Right lobe of liver (tissue), 6 donors: ENCODE data around the gene DPY19L1. TPM values are rescaled to one million over a fixed set of nuclear protein-coding genes. Genes with fewer than 3 reads are reported as not detected.

Experiments
- ATAC-seq, 4 donors: fragments of 200-7000 bp; cut with Tn5 transposase; one replicate each; pipeline ENCODE4 v1.9.1; 2020; ENCODE audit warnings: mild to moderate bottlenecking in 4 of 4, moderate library complexity in 4 of 4
- DNase-seq, 3 donors: peaks; one replicate each; pipeline ENCODE4 v3.0.0-alpha.2; 2020
- H3K27ac ChIP-seq, 3 donors: fragments of 200-600 bp; one replicate each; pipeline ENCODE4 v1.8.0; 2022
- H3K27me3 ChIP-seq, 2 donors: fragments of 200-600 bp; one replicate each; pipeline ENCODE4 v1.8.0; 2022
- H3K36me3 ChIP-seq, 4 donors: fragments of 200-600 bp; sonication (generic) in 1 of 4; one replicate each; pipeline versions ENCODE4 v1.5.1 to v1.8.0; 2017 to 2022; ENCODE audit warnings: control low read depth in 1 of 4
- H3K4me1 ChIP-seq, 4 donors: fragments of 200-600 bp; sonication (generic) in 1 of 4; one replicate each; pipeline versions ENCODE4 v1.5.1 to v1.8.0; 2017 to 2022; ENCODE audit warnings: control low read depth in 1 of 4
- H3K4me3 ChIP-seq, 3 donors: fragments of 200-600 bp; one replicate each; pipeline ENCODE4 v1.8.0; 2022
- H3K9me3 ChIP-seq, 4 donors: fragments of 200-600 bp; sonication (generic) in 1 of 4; one replicate each; pipeline versions ENCODE4 v1.5.1 to v1.8.0; 2017 to 2022; ENCODE audit warnings: control low read depth in 1 of 4
- POLR2A ChIP-seq: fragments of 450-650 bp; IDR thresholded peaks from one replicate; pipeline ENCODE4 v1.6.1; 2017; ENCODE audit warnings: antibody characterized with exemption, mild to moderate bottlenecking
- WGBS: methylation state at CpG from one replicate; pipeline ENCODE4 v1.1.6; 2018; ENCODE audit warnings: low coverage, low lambda C conversion rate; ENCODE audit not compliant: insufficient coverage; ENCODE audit errors: missing lambda C conversion rate; 5-methylcytosine and 5-hydroxymethylcytosine counted together
- intact Hi-C, 2 donors: fragments of 100-400 bp; cut with DNase I; formaldehyde crosslinking; loops; one replicate each; pipeline versions ENCODE4 v1.11.2 to v1.14.1; 2022
- total RNA-seq, 6 experiments: library from RNA; depleted of rRNA in 2 of 6; stranded (reverse); fragments of >200 nt in 2 of 6; fragmentation: NEBNext Ultra II Directional in 3 of 6; extraction: Animal tissue kit (Norgen Biotek cat#: 25700) in 3 of 6; gene quantifications; one replicate each; pipeline versions ENCODE4 v1.1.0 to v1.2.4, GENCODE V29; 2016 to 2023
- TF ChIP-seq, protein P1 (sequence below), 4 donors: fragments of 200-600 bp in 3 of 4; fragments of 450-650 bp in 1 of 4; IDR thresholded peaks; one replicate each; pipeline versions ENCODE4 v1.5.1 to v1.8.0; 2016 to 2022; ENCODE audit warnings: antibody characterized with exemption in 4 of 4, mild to moderate bottlenecking in 2 of 4
- donor health status: DM: no; HTN: yes; CAD: no.
- donor health status: DM: no; HTN: no; CAD: no.
- donor health status: DM: no; HTN: no; CAD: no.
- donor health status: DM: no; HTN: yes; CAD: no.
- donor health status: DM: no; HTN: yes; CAD: no.

DPY19L1 gene
- total RNA-seq, 6 experiments from 2014 or later, result 14.2 to 23.4 (median 17.3) TPM

DNA sequence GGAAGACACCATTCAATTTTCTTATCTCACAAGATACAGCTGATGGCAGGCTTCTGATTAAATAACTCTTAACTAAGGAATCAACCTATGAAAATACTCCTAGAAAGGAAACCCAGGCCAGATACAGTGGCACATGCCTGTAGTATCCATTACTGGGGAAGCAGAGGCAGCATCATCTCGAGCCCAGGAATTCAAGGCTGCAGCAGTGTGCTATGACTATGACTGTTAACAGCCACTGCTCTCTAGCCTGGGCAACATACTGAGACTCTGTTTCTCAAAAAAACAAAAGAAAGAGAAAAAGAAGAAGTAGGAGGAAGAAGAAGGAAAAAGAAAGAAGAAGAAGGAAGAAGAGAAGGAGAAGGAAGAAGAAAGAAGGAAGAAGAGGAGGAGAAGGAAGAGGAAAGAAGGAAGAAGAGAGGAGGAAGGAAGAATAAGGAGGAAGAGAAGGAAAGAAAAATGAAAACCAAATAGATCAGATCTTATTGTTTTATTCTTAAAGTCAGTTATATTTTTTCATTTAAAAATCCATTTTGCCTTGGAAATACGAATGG, 18.0 kb downstream of the DPY19L1 start:
- TF ChIP-seq, protein P1, sequence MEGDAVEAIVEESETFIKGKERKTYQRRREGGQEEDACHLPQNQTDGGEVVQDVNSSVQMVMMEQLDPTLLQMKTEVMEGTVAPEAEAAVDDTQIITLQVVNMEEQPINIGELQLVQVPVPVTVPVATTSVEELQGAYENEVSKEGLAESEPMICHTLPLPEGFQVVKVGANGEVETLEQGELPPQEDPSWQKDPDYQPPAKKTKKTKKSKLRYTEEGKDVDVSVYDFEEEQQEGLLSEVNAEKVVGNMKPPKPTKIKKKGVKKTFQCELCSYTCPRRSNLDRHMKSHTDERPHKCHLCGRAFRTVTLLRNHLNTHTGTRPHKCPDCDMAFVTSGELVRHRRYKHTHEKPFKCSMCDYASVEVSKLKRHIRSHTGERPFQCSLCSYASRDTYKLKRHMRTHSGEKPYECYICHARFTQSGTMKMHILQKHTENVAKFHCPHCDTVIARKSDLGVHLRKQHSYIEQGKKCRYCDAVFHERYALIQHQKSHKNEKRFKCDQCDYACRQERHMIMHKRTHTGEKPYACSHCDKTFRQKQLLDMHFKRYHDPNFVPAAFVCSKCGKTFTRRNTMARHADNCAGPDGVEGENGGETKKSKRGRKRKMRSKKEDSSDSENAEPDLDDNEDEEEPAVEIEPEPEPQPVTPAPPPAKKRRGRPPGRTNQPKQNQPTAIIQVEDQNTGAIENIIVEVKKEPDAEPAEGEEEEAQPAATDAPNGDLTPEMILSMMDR (IDR thresholded peaks at IDR 0.05), result no peak
- no peak for TF ChIP-seq POLR2A
- intact Hi-C loops, result no loop called here
- Histone ChIP-seq H3K36me3 (peaks cover 0 to 5% (median 0%) of the 10 kb centered on the region in 4 donors), H3K27me3 (no peaks in the 10 kb centered on the region), H3K9me3 (no peaks in the 10 kb centered on the region), H3K4me3 (no peak overlapping the region), H3K27ac (no peak overlapping the region), H3K4me1 (no peaks in the 10 kb centered on the region)
- DNase-seq (no peak), ATAC-seq (no peak)
- WGBS, result 93% methylated on average over 2 of the region's 2 CpGs

DNA sequence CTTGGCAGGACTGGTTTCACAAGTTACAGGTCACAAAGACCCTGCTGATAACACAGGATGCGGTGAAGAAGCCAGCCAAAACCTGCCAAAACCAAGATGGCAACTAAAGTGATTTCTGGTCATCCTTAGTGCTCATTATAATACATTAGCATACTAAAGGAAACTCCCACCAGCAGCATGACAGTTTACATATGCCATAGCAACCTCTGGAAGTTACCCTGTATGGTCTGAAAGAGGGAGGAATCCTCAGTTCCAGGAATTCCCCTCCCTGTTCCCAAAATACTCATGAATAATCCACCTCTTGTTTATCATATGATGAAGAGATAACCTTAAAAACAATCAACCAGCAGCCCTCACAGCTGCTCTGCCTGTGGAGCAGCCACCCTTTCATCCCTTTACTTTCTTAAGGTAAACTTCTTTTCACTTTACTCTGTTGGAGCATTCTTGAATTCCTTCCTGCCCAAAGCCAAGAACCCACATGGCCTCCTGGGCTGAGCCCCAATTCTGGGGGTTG, 21.9 kb downstream of the DPY19L1 start:
- no peaks in the 10 kb centered on the region for H3K27me3 ChIP-seq
- H3K4me3 ChIP-seq, result no peak overlapping the region
- H3K4me1 ChIP-seq, result no peaks in the 10 kb centered on the region
- no peaks in the 10 kb centered on the region for H3K9me3 ChIP-seq
- no peak overlapping the region for H3K27ac ChIP-seq
- intact Hi-C loops, result no loop called here
- WGBS, result no CpG with 5 or more reads among the region's 1 CpG
- ATAC-seq (peak in 2 of 4 donors; percentile 47 to 89), DNase-seq (no peak)
- TF ChIP-seq POLR2A, result no peak
- TF ChIP-seq, protein P1 (IDR thresholded peaks at IDR 0.05), result no peak
- peaks cover 0 to 14% (median 5%) of the 10 kb centered on the region in 4 donors for H3K36me3 ChIP-seq

DNA sequence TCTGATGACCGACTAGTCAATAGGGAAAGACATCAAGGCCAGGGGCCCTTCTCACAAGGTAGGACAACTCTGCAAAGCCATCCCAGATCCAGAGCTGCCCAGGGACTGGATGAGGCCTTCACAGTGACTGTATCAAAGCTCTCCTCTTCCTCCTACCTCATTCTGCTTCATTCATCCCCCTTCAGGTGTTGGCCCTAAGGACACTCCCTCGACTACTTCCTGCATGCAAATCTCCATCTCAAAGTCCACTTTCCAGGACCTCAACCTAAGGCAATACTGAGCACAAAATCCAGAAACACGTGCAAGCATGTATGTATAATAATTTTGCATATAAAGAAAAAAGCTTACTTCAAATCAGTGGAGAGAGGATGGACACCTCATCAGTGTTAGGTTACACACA, 25.1 kb downstream of the DPY19L1 start:
- intact Hi-C loops, result no loop called here
- TF ChIP-seq, protein P1 (IDR thresholded peaks at IDR 0.05), result no peak
- TF ChIP-seq POLR2A, result no peak
- Histone ChIP-seq H3K4me1 (no peaks in the 10 kb centered on the region), H3K4me3 (no peak overlapping the region), H3K36me3 (peaks cover 0 to 14% (median 5%) of the 10 kb centered on the region in 4 donors), H3K9me3 (no peaks in the 10 kb centered on the region), H3K27me3 (no peaks in the 10 kb centered on the region), H3K27ac (no peak overlapping the region)
- no peak for DNase-seq
- no peak for ATAC-seq
- 88% methylated on average over 2 of the region's 3 CpGs for WGBS

DNA sequence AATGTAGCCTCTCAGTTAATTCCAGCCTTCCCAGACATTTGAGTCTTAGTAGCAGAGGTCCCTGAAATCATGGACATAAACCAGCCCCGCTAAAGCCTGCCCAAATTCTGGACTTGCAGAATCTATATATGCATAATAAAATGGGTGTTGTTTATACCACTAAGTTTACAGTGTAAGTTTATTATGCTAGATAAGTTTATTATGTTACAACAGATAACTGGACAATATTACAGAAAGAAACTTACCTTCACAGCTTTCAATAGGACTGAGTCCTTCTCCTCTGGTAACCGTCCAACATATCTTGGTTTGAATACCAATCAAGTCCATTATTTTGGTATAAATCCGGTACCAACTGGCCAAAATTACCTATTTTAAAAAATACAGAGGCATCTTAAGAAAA, 26.2 kb downstream of the DPY19L1 start:
- WGBS, result 92% methylated on average over 2 of the region's 3 CpGs
- intact Hi-C loops, result no loop called here
- TF ChIP-seq, protein P1 (IDR thresholded peaks at IDR 0.05), result no peak
- no peak for TF ChIP-seq POLR2A
- Histone ChIP-seq H3K4me1 (no peaks in the 10 kb centered on the region), H3K27ac (no peak overlapping the region), H3K27me3 (no peaks in the 10 kb centered on the region), H3K9me3 (no peaks in the 10 kb centered on the region), H3K4me3 (no peak overlapping the region), H3K36me3 (peaks cover 0 to 14% (median 2%) of the 10 kb centered on the region in 4 donors)
- ATAC-seq (no peak), DNase-seq (no peak)
